GM18870 (cell line): Measurements from ENCODE around the gene BUB1B.
A peak's percentile ranks its signal among the peaks of the same experiment; 100 is the strongest.
"Not testable (repeated sequence)": the region's sequence is repeated elsewhere in the genome, so short reads cannot be mapped to it uniquely, and the experiment has no call there.

ENCODE experiments used
- ATAC-seq: cut with Tn5 transposase; IDR thresholded peaks from one replicate; pipeline ENCODE4 v1.9.1; 2021; ENCODE audit warnings: moderate library complexity; ENCODE audit not compliant: unreplicated experiment

BUB1B gene, protein sequence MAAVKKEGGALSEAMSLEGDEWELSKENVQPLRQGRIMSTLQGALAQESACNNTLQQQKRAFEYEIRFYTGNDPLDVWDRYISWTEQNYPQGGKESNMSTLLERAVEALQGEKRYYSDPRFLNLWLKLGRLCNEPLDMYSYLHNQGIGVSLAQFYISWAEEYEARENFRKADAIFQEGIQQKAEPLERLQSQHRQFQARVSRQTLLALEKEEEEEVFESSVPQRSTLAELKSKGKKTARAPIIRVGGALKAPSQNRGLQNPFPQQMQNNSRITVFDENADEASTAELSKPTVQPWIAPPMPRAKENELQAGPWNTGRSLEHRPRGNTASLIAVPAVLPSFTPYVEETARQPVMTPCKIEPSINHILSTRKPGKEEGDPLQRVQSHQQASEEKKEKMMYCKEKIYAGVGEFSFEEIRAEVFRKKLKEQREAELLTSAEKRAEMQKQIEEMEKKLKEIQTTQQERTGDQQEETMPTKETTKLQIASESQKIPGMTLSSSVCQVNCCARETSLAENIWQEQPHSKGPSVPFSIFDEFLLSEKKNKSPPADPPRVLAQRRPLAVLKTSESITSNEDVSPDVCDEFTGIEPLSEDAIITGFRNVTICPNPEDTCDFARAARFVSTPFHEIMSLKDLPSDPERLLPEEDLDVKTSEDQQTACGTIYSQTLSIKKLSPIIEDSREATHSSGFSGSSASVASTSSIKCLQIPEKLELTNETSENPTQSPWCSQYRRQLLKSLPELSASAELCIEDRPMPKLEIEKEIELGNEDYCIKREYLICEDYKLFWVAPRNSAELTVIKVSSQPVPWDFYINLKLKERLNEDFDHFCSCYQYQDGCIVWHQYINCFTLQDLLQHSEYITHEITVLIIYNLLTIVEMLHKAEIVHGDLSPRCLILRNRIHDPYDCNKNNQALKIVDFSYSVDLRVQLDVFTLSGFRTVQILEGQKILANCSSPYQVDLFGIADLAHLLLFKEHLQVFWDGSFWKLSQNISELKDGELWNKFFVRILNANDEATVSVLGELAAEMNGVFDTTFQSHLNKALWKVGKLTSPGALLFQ

DNA sequence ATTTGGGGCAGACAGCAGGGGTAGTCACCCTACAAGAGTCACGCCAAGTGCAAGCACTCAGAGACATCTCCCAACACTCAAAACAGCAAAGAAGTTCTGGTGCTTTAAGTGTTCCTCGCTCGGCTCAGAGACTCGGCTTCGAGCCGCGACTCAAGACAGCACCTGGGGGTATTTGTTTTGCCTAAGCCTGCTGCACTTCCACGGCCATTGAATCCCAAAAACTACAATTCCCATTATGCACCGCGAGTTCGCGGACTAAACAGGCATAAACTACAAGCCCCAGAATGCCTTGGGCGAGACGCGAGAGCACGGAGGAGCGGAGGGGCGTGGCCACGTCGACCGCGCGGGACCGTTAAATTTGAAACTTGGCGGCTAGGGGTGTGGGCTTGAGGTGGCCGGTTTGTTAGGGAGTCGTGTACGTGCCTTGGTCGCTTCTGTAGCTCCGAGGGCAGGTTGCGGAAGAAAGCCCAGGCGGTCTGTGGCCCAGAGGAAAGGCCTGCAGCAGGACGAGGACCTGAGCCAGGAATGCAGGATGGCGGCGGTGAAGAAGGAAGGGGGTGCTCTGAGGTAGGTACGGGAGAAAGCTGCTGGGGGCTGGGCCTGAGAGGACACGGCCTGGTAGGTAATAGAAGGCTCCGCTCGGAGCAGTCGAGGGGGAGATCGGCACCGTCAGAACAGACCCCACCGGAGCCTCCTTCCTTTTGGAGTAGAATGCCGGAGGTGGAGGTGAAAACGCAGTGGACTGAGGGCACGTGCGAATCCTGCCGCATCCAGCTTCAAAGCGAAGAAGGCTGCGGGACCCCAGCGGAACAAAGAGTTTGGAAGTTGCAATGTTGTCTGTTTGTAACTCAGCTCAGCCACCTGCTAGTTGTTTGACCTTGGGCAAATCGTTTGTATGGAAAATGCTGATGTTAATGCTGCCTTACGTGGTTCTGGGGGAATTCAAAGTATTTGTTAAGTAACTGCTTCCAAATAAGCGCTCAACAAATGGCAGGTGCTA is at the start of gene BUB1B:
Gene BUB1B, plus strand, starts transcription at position 381 of the 1,000 bp plus-strand sequence. Its CDS starts 152 bp downstream, at position 533.
- peak; percentile 73 for ATAC-seq

GRCh38 chr15:40111888-40112287 is 49.0 kb upstream of the BUB1B start:
- no peak for ATAC-seq

DNA sequence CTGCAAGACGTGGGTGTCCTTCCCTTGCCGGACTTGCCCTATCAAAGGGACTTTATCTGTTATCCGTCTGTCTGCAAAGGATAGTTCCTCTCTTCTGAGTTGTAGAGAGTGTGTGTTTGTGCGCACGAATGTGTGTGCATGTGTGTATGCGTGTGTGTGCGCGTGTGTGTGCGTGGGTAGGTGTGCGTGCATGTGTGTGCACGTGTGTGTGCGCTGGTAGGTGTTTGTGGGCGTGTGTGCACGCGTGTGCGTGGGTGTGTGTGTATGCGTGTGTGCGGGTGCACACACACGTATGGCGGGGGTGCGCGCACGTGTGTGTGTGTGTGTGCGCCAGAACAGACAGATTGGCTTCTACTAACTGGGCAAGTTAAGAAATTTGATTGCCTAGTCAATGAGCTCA is 48.1 kb upstream of the BUB1B start:
- no peak for ATAC-seq

DNA sequence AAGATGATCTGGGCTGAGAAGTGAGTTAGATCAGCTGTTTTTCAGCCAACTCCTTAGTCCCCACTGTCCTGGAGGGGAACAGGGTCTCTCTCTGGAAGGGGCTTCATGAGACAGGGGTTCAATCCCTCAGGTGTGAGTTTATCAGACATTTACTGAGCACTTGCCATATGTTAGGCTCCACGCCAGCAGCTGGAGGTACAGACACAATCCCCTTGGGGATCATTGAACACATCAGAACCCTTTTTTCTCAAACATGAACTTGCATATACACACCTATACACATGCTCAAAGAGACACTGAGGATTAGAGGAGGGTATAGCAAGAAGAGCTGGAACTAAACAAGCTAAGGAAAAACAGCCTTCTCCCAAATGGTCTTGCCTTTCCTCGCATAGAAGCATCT is 46.7 kb upstream of the BUB1B start:
- ATAC-seq = no peak

DNA sequence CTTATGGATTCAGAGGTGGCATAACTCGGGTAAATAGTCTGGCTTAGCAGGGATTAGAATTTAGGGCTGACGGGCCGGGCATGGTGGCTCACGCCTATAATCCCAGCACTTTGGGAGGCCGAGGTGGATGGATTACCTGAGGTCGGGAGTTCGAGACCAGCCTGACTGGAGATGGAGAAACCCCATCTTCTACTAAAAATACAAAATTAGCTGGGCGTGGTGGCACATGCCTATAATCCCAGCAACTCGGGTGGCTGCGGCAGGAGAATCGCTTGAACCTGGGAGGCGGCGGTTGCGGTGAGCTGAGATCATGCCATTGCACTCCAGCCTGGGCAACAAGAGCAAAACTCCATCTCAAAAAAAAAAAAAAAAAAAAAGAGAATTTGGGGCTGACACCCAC is 45.8 kb upstream of the BUB1B start:
- ATAC-seq = not testable (repeated sequence)

- peak; percentile 94 for ATAC-seq
Measured at GRCh38 chr15:40115670-40116093, 45.2 kb upstream of the BUB1B start.

- ATAC-seq = no peak
Measured at GRCh38 chr15:40118473-40118872, 42.4 kb upstream of the BUB1B start.

- no peak for ATAC-seq
Measured at GRCh38 chr15:40121911-40122638, 38.8 kb upstream of the BUB1B start.

DNA sequence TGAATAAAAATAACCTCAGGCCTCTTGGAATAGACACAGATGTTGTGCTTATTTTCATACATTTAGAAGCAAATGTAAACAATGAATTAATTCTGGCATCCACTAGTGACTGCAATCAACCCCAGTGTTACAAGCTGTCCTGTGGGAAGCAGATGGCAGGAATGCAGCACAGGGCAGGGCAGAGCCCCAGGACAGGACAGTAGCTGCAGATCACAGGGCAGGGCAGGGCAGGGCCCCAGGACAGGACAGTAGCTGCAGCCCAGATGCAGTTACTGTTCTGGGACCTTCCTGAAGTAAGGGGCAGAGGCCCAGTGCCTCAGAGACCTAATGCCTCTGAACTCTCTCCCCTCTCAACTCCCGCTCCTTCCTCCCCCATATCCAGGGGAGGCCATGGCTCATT is 37.9 kb upstream of the BUB1B start:
- not testable (repeated sequence) for ATAC-seq

DNA sequence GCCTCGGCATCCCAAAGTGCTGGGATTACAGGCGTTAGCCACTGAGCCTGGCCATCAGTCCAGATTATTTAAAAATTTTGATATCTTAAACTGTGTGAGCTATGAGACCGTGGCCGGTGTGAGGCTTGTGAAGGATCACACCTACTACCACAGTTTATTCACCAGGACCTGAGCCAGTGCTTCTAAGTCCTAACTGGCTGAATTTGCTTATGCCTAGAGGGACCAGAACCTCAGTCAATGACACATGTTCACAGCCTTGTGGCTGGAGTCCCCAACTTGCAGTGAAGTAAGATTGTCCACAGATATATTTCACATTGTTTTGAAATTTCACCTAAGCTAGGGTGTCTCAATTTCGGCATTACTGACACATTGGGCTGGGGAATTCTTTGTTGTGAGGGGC is 37.0 kb upstream of the BUB1B start:
- not testable (repeated sequence) for ATAC-seq

- not testable (repeated sequence) for ATAC-seq
Measured at GRCh38 chr15:40124333-40124732, 36.5 kb upstream of the BUB1B start.

- not testable (repeated sequence) for ATAC-seq
Measured at GRCh38 chr15:40124807-40125285, 36.0 kb upstream of the BUB1B start.

DNA sequence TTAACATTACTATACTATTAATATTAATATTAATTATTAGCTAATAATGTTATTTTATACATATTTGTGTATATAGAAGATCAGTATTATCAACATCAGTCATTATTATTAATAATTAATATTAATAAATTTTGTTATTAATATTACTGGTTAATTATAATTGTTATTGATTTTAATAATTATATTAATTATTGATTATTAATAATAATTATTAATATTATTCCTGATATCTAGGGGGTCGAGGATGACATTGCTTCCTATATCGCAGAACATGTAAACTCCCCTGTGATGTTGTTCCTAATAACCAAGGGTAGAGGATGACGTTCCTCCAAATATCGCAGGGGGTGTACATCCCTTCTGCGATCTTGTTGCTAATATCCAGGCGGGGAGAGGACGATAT is 34.9 kb upstream of the BUB1B start:
- ATAC-seq = no peak

DNA sequence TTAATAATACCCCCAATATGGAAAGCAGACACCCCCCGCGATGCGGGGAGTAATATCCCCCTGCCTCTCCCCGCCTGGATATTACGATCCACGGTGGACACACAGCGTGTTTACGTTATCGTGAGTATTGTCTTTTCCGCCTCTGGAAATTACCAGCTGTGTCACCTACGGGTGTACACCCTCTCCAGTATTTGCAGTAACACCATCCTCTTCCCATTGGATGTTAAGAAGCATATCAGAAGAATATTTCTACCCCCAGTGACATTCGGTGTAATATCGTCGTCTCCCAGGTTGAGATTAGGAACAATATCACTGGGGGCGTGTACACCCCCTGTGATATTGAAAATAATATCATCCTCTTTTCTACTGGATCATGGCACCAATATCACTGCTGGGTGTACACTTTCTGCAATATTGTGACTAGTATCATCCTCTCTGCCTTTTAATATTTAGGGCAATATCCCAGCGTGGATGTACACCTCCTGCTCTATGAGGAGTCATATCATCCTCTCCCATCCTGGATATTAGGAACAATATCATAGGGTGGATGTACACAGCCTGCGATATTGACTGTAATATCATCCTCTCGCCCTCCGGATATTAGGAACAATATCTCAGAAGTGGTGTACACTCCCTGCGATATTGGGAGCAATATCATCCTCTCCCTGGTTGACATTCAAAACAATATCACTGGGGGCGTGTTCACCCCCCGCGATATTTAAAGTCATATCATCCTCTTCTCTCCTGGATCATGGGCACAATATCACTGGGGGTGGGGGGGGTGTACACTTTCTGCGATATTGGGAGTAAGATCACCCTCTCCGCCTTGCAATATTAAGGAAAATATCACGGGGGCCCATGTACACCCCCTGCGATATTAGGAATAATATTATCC is 31.9 kb upstream of the BUB1B start:
- ATAC-seq = no peak

DNA sequence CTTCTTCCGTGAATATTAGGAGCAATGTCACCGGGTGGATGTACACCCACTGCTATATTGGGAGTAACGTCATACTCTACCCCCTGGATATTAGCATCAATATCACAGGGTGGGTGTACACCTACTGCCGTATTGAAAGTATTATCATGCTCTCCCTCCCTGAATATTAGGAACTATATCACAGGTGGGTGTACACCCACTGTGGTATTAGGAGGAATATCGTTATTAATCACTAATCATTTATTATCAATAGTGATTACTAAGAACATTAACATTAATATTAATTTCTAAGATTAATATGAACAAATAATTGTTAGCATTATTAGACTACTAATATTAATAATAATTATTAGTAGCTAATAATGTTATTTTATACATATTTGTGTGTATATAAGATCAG is 30.8 kb upstream of the BUB1B start:
- no peak for ATAC-seq

- ATAC-seq = no peak
Measured at GRCh38 chr15:40130799-40131502, 29.9 kb upstream of the BUB1B start.

GRCh38 chr15:40133544-40133943 is 27.3 kb upstream of the BUB1B start:
- no peak for ATAC-seq

GRCh38 chr15:40134885-40135284 is 26.0 kb upstream of the BUB1B start:
- no peak for ATAC-seq
